ENCODE data around the gene SEMA5B.

- TF ChIP-seq TAF1 (IDR thresholded peaks at IDR 0.05; ENCODE audit: borderline replicate concordance, low read depth, low read length) (no peak), EP300 (IDR thresholded peaks at IDR 0.05; ENCODE audit: borderline replicate concordance in 1 of 2, low read depth in 1 of 2, low read length in 1 of 2) (no peak), CTCF (IDR thresholded peaks at IDR 0.05) (no peak), TEAD4 (IDR thresholded peaks at IDR 0.05; ENCODE audit: borderline replicate concordance, insufficient read depth) (no peak), FOXJ3 (CRISPR knock-in tag; IDR thresholded peaks at IDR 0.05) (no peak), POLR2AphosphoS5 (IDR thresholded peaks at IDR 0.05; ENCODE audit: low read depth, low read length) (no peak), JUND (IDR thresholded peaks at IDR 0.05) (no peak), SIN3A (IDR thresholded peaks at IDR 0.05; ENCODE audit: borderline replicate concordance, low read depth, low read length) (no peak), EZH2phosphoT487 (IDR thresholded peaks at IDR 0.05; ENCODE audit: borderline replicate concordance, low read depth) (no peak), CHD2 (IDR thresholded peaks at IDR 0.05; ENCODE audit: low read length, partially characterized antibody) (no peak), RAD21 (IDR thresholded peaks at IDR 0.05; ENCODE audit: low read length) (no peak), RCOR1 (IDR thresholded peaks at IDR 0.05; ENCODE audit: low read length) (no peak)
- TF ChIP-seq, protein P1, sequence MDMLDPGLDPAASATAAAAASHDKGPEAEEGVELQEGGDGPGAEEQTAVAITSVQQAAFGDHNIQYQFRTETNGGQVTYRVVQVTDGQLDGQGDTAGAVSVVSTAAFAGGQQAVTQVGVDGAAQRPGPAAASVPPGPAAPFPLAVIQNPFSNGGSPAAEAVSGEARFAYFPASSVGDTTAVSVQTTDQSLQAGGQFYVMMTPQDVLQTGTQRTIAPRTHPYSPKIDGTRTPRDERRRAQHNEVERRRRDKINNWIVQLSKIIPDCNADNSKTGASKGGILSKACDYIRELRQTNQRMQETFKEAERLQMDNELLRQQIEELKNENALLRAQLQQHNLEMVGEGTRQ (IDR thresholded peaks at IDR 0.05; ENCODE audit: borderline replicate concordance, low read depth, low read length): no peak
These were observed 159.2 kb downstream of the SEMA5B start for GRCh38 chr3:122868322-122868721.
